GM19395 (cell line): ENCODE results near the gene COA5.
A peak's percentile ranks its signal among the peaks of the same experiment; 100 is the strongest.

Source experiments
- ATAC-seq: cut with Tn5 transposase; IDR thresholded peaks from one replicate; pipeline ENCODE4 v1.9.1; 2021; ENCODE audit warnings: mild to moderate bottlenecking, moderate library complexity; ENCODE audit not compliant: unreplicated experiment

COA5 gene

GRCh38 chr2:98608116-98608961 lies at the start of gene COA5, which contains the start of gene UNC50:
COA5 (minus strand) TSS chr2:98608512; CDS start chr2:98608405, 107 bp downstream.
UNC50 (plus strand) TSS chr2:98608589; CDS start chr2:98609760, 1,171 bp downstream.
- ATAC-seq: peak; percentile 88

GRCh38 chr2:98656800-98657199 lies 48.5 kb upstream of the COA5 start:
- no peak for ATAC-seq

GRCh38 chr2:98654699-98655495 lies 46.6 kb upstream of the COA5 start:
- no peak for ATAC-seq

GRCh38 chr2:98650998-98651397 lies 42.7 kb upstream of the COA5 start:
- no peak for ATAC-seq

- no peak for ATAC-seq
Measured at GRCh38 chr2:98649992-98650375, 41.7 kb upstream of the COA5 start.

GRCh38 chr2:98649135-98649991 lies 41.1 kb upstream of the COA5 start:
- ATAC-seq: peak; percentile 69

GRCh38 chr2:98648451-98648850 lies 40.1 kb upstream of the COA5 start:
- ATAC-seq: no peak

- no peak for ATAC-seq
Measured at GRCh38 chr2:98647636-98648035, 39.3 kb upstream of the COA5 start.

- no peak for ATAC-seq
Measured at GRCh38 chr2:98643496-98644100, 35.3 kb upstream of the COA5 start.

- peak; percentile 85 for ATAC-seq
Measured at GRCh38 chr2:98637401-98638147, 29.3 kb upstream of the COA5 start.

GRCh38 chr2:98634406-98635092 lies 26.2 kb upstream of the COA5 start:
- ATAC-seq: no peak

- no peak for ATAC-seq
Measured at GRCh38 chr2:98632351-98632750, 24.0 kb upstream of the COA5 start.

GRCh38 chr2:98623657-98624056 lies 15.3 kb upstream of the COA5 start:
- ATAC-seq: no peak

- no peak for ATAC-seq
Measured at GRCh38 chr2:98617149-98617548, 8.8 kb upstream of the COA5 start.

- ATAC-seq: no peak
Measured at GRCh38 chr2:98615481-98615880, 7.2 kb upstream of the COA5 start.

- ATAC-seq: no peak
Measured at GRCh38 chr2:98614024-98614739, 5.9 kb upstream of the COA5 start.

- ATAC-seq: peak; percentile 13
Measured at GRCh38 chr2:98608962-98609604, 771 bp upstream of the COA5 start.

- ATAC-seq: no peak
Measured at GRCh38 chr2:98607741-98608115, 584 bp downstream of the COA5 start.
